Endothelial cell of umbilical vein (primary cell): ENCODE measurements around the gene SEMA5A.

Experiments used
- EZH2 ChIP-seq: IDR thresholded peaks from 2 replicates; pipeline ENCODE4 v1.6.1; 2012; ENCODE audit warnings: borderline replicate concordance, low read depth, mild to moderate bottlenecking, moderate library complexity, low read length, inconsistent platforms; ENCODE audit not compliant: severe bottlenecking
- GATA2 ChIP-seq: IDR thresholded peaks from 2 replicates; pipeline ENCODE4 v1.7.0; 2011; ENCODE audit warnings: low read depth, mild to moderate bottlenecking, moderate library complexity, mixed read lengths, low read length; ENCODE audit not compliant: insufficient read length, insufficient read depth
- MYC ChIP-seq: IDR thresholded peaks from one replicate; pipeline ENCODE4 v1.6.1; 2011; ENCODE audit warnings: mild to moderate bottlenecking, low read depth, low read length
- POLR2A ChIP-seq: IDR thresholded peaks from 2 replicates; pipeline ENCODE4 v1.6.1; 2012; ENCODE audit warnings: low read depth, mild to moderate bottlenecking, control low read depth, low read length
- POLR2AphosphoS5 ChIP-seq: IDR thresholded peaks from 2 replicates; pipeline ENCODE4 v1.6.1; 2012; ENCODE audit warnings: low read depth, mild to moderate bottlenecking, control low read depth, low read length, moderate library complexity; ENCODE audit not compliant: insufficient read depth
- TF ChIP-seq, protein P1 (sequence below), 2 donors: IDR thresholded peaks; 1 replicate in 1 of 2; 2 replicates in 1 of 2; pipeline ENCODE4 v1.5.1; 2011; ENCODE audit warnings: low read length in 2 of 2, mild to moderate bottlenecking in 2 of 2, moderate library complexity in 2 of 2, control low read depth in 1 of 2, inconsistent platforms in 1 of 2, low read depth in 1 of 2; ENCODE audit not compliant: insufficient read depth in 1 of 2; ENCODE audit errors: extremely low read depth in 1 of 2
- TF ChIP-seq, protein P2 (sequence below): IDR thresholded peaks from 2 replicates; pipeline ENCODE4 v1.6.1; 2011; ENCODE audit not compliant: insufficient read depth, insufficient read length

DNA sequence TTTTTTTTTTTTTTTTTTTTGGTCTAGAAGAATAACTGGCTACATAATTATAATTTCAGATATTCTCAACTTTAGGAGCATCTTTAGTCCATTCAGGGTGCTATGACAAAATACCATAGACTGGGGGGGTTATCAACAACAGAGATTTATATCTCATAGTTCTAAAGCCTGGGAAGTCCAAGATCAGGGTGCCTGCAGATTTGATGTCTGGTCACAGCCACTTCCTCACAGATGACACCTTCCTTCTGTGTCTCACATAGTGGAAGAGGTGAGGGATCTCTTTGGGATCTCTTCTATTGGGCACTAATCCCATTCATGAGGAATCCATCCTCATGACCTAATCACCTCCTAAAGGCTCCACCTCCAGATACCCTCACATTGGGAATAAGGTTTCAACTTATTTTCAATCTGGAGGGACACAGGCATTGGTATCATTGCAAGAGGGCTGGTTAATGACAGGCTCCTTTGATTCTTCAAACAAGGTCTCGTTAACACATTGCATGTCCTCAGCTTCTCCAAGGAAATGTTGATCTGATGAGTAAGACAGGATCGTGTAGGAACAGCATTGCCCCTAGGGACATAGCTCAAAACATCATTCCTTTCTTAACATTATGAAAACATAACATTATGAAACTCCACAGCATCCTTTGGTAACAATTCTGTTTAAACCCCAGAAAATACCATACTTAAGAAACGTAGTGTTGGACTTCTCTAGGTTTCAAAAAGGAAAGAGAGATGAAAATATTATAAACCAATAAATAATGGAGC, 372.4 kb downstream of the SEMA5A start:
- TF ChIP-seq, protein P1, sequence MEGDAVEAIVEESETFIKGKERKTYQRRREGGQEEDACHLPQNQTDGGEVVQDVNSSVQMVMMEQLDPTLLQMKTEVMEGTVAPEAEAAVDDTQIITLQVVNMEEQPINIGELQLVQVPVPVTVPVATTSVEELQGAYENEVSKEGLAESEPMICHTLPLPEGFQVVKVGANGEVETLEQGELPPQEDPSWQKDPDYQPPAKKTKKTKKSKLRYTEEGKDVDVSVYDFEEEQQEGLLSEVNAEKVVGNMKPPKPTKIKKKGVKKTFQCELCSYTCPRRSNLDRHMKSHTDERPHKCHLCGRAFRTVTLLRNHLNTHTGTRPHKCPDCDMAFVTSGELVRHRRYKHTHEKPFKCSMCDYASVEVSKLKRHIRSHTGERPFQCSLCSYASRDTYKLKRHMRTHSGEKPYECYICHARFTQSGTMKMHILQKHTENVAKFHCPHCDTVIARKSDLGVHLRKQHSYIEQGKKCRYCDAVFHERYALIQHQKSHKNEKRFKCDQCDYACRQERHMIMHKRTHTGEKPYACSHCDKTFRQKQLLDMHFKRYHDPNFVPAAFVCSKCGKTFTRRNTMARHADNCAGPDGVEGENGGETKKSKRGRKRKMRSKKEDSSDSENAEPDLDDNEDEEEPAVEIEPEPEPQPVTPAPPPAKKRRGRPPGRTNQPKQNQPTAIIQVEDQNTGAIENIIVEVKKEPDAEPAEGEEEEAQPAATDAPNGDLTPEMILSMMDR (IDR thresholded peaks at IDR 0.05; ENCODE audit: extremely low read depth in 1 of 2, insufficient read depth in 1 of 2, low read depth in 1 of 2, low read length in 2 of 2), result no peak
- TF ChIP-seq POLR2AphosphoS5, result no peak
- no peak for TF ChIP-seq POLR2A
- TF ChIP-seq, protein P2, sequence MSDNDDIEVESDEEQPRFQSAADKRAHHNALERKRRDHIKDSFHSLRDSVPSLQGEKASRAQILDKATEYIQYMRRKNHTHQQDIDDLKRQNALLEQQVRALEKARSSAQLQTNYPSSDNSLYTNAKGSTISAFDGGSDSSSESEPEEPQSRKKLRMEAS, result no peak
- TF ChIP-seq GATA2, result no peak
- no peak for TF ChIP-seq EZH2
- TF ChIP-seq MYC, result no peak
